Liver (tissue), 9 donors: Measurements from ENCODE around the gene EVI2A. TPM values are rescaled to one million over a fixed set of nuclear protein-coding genes. Genes with fewer than 3 reads are reported as not detected.

Source experiments
- DNase-seq: peaks from one replicate; pipeline ENCODE4 v3.0.0-alpha.2; 2017; ENCODE audit warnings: low spot score
- H3K27ac ChIP-seq, 2 donors: one replicate each; pipeline ENCODE4 v1.7.0; 2013; ENCODE audit warnings: inconsistent platforms in 2 of 2, low read length in 2 of 2, control low read depth in 1 of 2, low read depth in 1 of 2, mild to moderate bottlenecking in 1 of 2
- H3K27me3 ChIP-seq, 4 donors: one replicate each; pipeline versions ENCODE4 v1.6.1 to v1.7.0; 2013; ENCODE audit warnings: low read length in 3 of 4, inconsistent platforms in 1 of 4, mild to moderate bottlenecking in 1 of 4, moderate library complexity in 1 of 4; ENCODE audit not compliant: control insufficient read depth in 4 of 4, insufficient read depth in 4 of 4
- H3K36me3 ChIP-seq, 4 donors: one replicate each; pipeline versions ENCODE4 v1.6.1 to v1.7.0; 2013; ENCODE audit warnings: low read length in 3 of 4, mild to moderate bottlenecking in 3 of 4, low read depth in 1 of 4, moderate library complexity in 1 of 4; ENCODE audit not compliant: control insufficient read depth in 4 of 4, insufficient read depth in 3 of 4
- H3K4me1 ChIP-seq, 4 donors: one replicate each; pipeline versions ENCODE4 v1.6.1 to v1.7.0; 2013; ENCODE audit warnings: low read length in 3 of 4, mild to moderate bottlenecking in 3 of 4, moderate library complexity in 1 of 4; ENCODE audit not compliant: control insufficient read depth in 4 of 4, insufficient read depth in 4 of 4
- H3K4me3 ChIP-seq, 3 donors: one replicate each; pipeline versions ENCODE4 v1.6.1 to v1.7.0; 2013; ENCODE audit warnings: low read length in 3 of 3, control low read depth in 1 of 3, low read depth in 1 of 3, mild to moderate bottlenecking in 1 of 3
- H3K9ac ChIP-seq, 2 donors: one replicate each; pipeline ENCODE4 v1.7.0; 2013; ENCODE audit warnings: low read length in 2 of 2, mild to moderate bottlenecking in 2 of 2, moderate library complexity in 2 of 2, control low read depth in 1 of 2, low read depth in 1 of 2
- H3K9me3 ChIP-seq, 4 donors: one replicate each; pipeline versions ENCODE4 v1.6.1 to v1.7.0; 2013; ENCODE audit warnings: low read length in 3 of 4; ENCODE audit not compliant: control insufficient read depth in 4 of 4
- CTCF ChIP-seq: fragments of 150-350 bp; IDR thresholded peaks from 2 replicates; pipeline ENCODE4 v1.5.1; 2017; ENCODE audit warnings: improper control_type of control experiment, low read depth, low read length; ENCODE audit not compliant: missing input control
- GABPA ChIP-seq, 2 donors: IDR thresholded peaks in 1 of 2; conservative IDR thresholded peaks in 1 of 2; 2 replicates each; pipeline ENCODE4 v1.6.1; 2016; ENCODE audit warnings: antibody characterized with exemption in 2 of 2, mild to moderate bottlenecking in 1 of 2, moderate library complexity in 1 of 2
- HNF4A ChIP-seq, 2 donors: conservative IDR thresholded peaks; 2 replicates each; pipeline ENCODE4 v1.6.1; 2016; ENCODE audit warnings: antibody characterized with exemption in 2 of 2, mild to moderate bottlenecking in 2 of 2
- HNF4G ChIP-seq: IDR thresholded peaks from 2 replicates; pipeline ENCODE4 v1.6.1; 2016; ENCODE audit warnings: antibody characterized with exemption
- NR2F2 ChIP-seq: IDR thresholded peaks from 2 replicates; pipeline ENCODE4 v1.6.1; 2016; ENCODE audit warnings: antibody characterized with exemption
- RAD21 ChIP-seq, 2 donors: IDR thresholded peaks; 2 replicates each; pipeline ENCODE4 v1.6.1; 2016; ENCODE audit warnings: antibody characterized with exemption in 2 of 2, mild to moderate bottlenecking in 2 of 2
- REST ChIP-seq: IDR thresholded peaks from 2 replicates; pipeline ENCODE4 v1.6.1; 2016; ENCODE audit warnings: antibody characterized with exemption, mild to moderate bottlenecking
- RXRA ChIP-seq, 2 donors: IDR thresholded peaks; 2 replicates each; pipeline ENCODE4 v1.6.1; 2017 to 2018; ENCODE audit warnings: antibody characterized with exemption in 2 of 2, mild to moderate bottlenecking in 1 of 2
- TAF1 ChIP-seq: conservative IDR thresholded peaks from 2 replicates; pipeline ENCODE4 v1.6.1; 2016; ENCODE audit warnings: antibody characterized with exemption, mild to moderate bottlenecking
- WGBS: extraction: QIAGEN DNeasy Blood & Tissue Kit; methylation state at CpG from one replicate; pipeline ENCODE4 v1.1.7; 2013; 5-methylcytosine and 5-hydroxymethylcytosine counted together
- polyA plus RNA-seq, 2 donors: library from polyadenylated mRNA; stranded (reverse) in 1 of 2; unstranded in 1 of 2; fragments of 200-250 nt in 1 of 2; fragments of >200 nt in 1 of 2; fragmentation: Nextera tagmentation in 1 of 2; extraction: Ambion mirVana in 1 of 2; gene quantifications; one replicate each; pipeline versions ENCODE4 v1.2.1 to v1.2.3, GENCODE V29; 2013 to 2015
- total RNA-seq, 2 donors: library from RNA; depleted of rRNA; stranded (reverse); fragments of >200 nt; gene quantifications; one replicate each; pipeline ENCODE4 v1.2.3, GENCODE V29; 2014
- TF ChIP-seq, protein P1 (sequence below): IDR thresholded peaks from 2 replicates; pipeline ENCODE4 v1.6.1; 2016; ENCODE audit warnings: antibody characterized with exemption
- donor health status: healthy.
- donor health status: healthy.
- donor health status: healthy.
- donor health status: healthy.
- donor health status: healthy.

The EVI2A gene
- total and polyA plus RNA-seq, 4 donors: 1.1 to 2.8 (median 2.0) TPM

DNA sequence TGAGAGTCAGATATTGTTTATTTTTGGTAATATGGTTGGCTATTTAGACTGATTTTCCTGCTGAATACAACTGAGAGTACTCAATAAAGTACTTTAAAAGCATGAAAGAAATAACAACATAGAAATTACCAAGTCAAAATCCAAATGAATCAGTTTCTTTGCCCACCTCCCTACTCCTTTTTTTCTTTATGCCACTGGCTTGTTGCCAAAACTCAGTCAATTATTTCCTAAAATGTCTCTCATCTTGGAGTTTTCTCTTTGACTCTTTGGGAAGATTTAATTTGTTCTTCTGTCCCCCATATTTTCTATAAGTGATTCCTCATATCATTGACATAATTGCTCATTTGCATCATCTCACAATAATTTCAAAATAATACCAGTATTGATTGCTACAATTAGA, 21.8 kb downstream of the EVI2A start (continued):
- TF ChIP-seq CTCF (no peak), RAD21 (IDR thresholded peaks at IDR 0.05) (no peak), NR2F2 (no peak), RXRA (IDR thresholded peaks at IDR 0.05) (no peak), TAF1 (no peak), GABPA (IDR thresholded peaks at IDR 0.05 in 1 of 2, conservative IDR thresholded peaks at IDR 0.05 in 1 of 2) (no peak)
- TF ChIP-seq, protein P1, sequence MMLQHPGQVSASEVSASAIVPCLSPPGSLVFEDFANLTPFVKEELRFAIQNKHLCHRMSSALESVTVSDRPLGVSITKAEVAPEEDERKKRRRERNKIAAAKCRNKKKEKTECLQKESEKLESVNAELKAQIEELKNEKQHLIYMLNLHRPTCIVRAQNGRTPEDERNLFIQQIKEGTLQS: no peak

DNA sequence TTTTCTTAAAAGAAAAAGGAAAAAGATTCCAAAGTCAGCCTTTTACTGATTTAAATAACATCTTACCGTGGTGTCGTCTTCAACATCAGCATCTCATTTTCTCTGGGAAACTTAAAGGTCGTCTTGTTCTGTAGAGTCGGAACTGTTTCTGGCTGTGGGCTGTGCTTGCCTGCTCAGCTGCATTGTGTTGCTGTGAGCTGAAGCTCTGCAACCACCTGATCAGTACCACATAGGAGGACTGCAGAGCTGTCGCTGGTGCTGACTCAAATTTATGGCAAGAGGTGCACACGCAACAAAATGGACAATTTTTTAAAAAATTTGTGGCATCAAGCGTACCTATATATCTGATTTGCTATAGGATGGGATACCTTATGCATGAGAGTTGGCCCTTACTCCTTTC, 24.3 kb downstream of the EVI2A start, which contains the start of gene OMG:
TSS of gene OMG (minus strand) at position 150 of the 400 bp plus-strand sequence. CDS start 908 bp downstream, outside the sequence.
- Histone ChIP-seq H3K9me3 (no peaks in the 10 kb centered on the region), H3K4me1 (no peaks in the 10 kb centered on the region), H3K36me3 (peaks cover 0 to 4% (median 2%) of the 10 kb centered on the region in 4 donors), H3K4me3 (no peak within 1 kb of the TSS), H3K9ac (no peak within 1 kb of the TSS), H3K27ac (no peak within 1 kb of the TSS), H3K27me3 (no peaks in the 10 kb centered on the region)
- no peak for DNase-seq
- TF ChIP-seq HNF4G (no peak), REST (no peak), HNF4A (conservative IDR thresholded peaks at IDR 0.05) (no peak)
- TF ChIP-seq, protein P1: no peak
- WGBS: 94% methylated on average over 7 of the region's 7 CpGs

DNA sequence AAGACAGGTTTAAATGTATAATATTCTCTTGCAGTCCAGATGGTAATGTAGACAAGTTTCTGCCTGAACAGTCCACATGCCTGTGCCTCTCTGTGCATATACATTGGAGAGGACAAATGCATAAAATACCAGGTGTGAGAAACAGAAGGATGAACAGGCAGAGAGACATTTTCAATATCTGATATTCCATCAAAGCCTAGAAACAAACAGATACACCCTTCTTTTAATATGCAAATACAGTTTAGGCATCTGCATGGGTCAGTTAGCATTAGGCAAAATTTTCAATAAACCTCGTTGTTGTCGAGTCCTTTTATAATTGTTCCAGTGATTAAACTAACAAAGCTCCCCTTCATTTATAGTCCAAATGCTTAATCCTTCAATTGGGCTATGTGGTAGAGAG, 25.3 kb downstream of the EVI2A start:
- Histone ChIP-seq H3K4me1 (no peaks in the 10 kb centered on the region), H3K4me3 (no peak overlapping the region), H3K9me3 (no peaks in the 10 kb centered on the region), H3K36me3 (peaks cover 0 to 4% (median 2%) of the 10 kb centered on the region in 4 donors), H3K27me3 (no peaks in the 10 kb centered on the region), H3K27ac (no peak overlapping the region), H3K9ac (no peak overlapping the region)
- no peak for DNase-seq
- 92% methylated on average over 2 of the region's 2 CpGs for WGBS
- no peak for TF ChIP-seq HNF4G
